GM12878 (cell line): ENCODE measurements around the gene TMC4. TPM values are rescaled to one million over a fixed set of nuclear protein-coding genes. Genes with fewer than 3 reads are reported as not detected.

Experiments used
- CHD1 ChIP-seq: IDR thresholded peaks from 2 replicates; pipeline ENCODE4 v1.6.1; 2012; ENCODE audit warnings: low read depth, low read length, improper control_type of control experiment
- CREB1 ChIP-seq: IDR thresholded peaks from 2 replicates; pipeline ENCODE4 v1.6.1; 2012; ENCODE audit warnings: low read depth, mild to moderate bottlenecking, inconsistent platforms
- CREM ChIP-seq: IDR thresholded peaks from 2 replicates; pipeline ENCODE4 v1.6.1; 2014; ENCODE audit warnings: antibody characterized with exemption, low read depth
- HCFC1 ChIP-seq: fragments of 150-350 bp; IDR thresholded peaks from 2 replicates; pipeline ENCODE4 v1.6.1; 2014; ENCODE audit warnings: low read length
- HDAC2 ChIP-seq: fragments of 200-600 bp; sonication (generic); IDR thresholded peaks from 2 replicates; pipeline ENCODE4 v1.6.1; 2017
- KAT2A ChIP-seq: conservative IDR thresholded peaks from 2 replicates; pipeline ENCODE4 v1.6.1; 2011; ENCODE audit warnings: low read depth, low read length; ENCODE audit not compliant: control insufficient read depth
- KLF5 ChIP-seq: fragments of 450-650 bp; IDR thresholded peaks from 2 replicates; pipeline ENCODE4 v1.6.1; 2014; ENCODE audit warnings: mild to moderate bottlenecking; ENCODE audit not compliant: partially characterized antibody
- MTA2 ChIP-seq: fragments of 450-650 bp; IDR thresholded peaks from 2 replicates; pipeline ENCODE4 v1.6.1; 2016; ENCODE audit warnings: low read depth, mild to moderate bottlenecking, moderate library complexity
- NFYA ChIP-seq: IDR thresholded peaks from 2 replicates; pipeline ENCODE4 v1.6.1; 2011; ENCODE audit warnings: low read depth, mild to moderate bottlenecking, low read length, improper control_type of control experiment, borderline replicate concordance
- RCOR1 ChIP-seq: conservative IDR thresholded peaks from 2 replicates; pipeline ENCODE4 v1.6.1; 2012; ENCODE audit warnings: low read depth, low read length, improper control_type of control experiment
- SMAD5 ChIP-seq: IDR thresholded peaks from 2 replicates; pipeline ENCODE4 v1.6.1; 2016; ENCODE audit warnings: antibody characterized with exemption, low read depth
- SP1 ChIP-seq: IDR thresholded peaks from one replicate; pipeline ENCODE4 v1.6.1; 2011; ENCODE audit warnings: low read depth, low read length
- SREBF2 ChIP-seq: IDR thresholded peaks from 2 replicates; pipeline ENCODE4 v1.6.1; 2012; ENCODE audit warnings: mild to moderate bottlenecking, low read length
- TCF3 ChIP-seq: IDR thresholded peaks from 2 replicates; pipeline ENCODE4 v1.6.1; 2012; ENCODE audit warnings: low read depth, mild to moderate bottlenecking, low read length, borderline replicate concordance; ENCODE audit not compliant: insufficient read depth
- TCF7 ChIP-seq: IDR thresholded peaks from 2 replicates; pipeline ENCODE4 v1.6.1; 2014; ENCODE audit warnings: antibody characterized with exemption, borderline replicate concordance
- WRNIP1 ChIP-seq: IDR thresholded peaks from 2 replicates; pipeline ENCODE4 v1.6.1; 2011; ENCODE audit warnings: low read depth, low read length, improper control_type of control experiment, borderline replicate concordance
- YY1 ChIP-seq: IDR thresholded peaks from 2 replicates; pipeline ENCODE4 v1.6.1; 2011; ENCODE audit warnings: low read depth, mild to moderate bottlenecking, low read length
- ZNF274 ChIP-seq: IDR thresholded peaks from one replicate; pipeline ENCODE4 v1.8.0; 2011; ENCODE audit not compliant: insufficient read length, insufficient read depth
- ZNF384 ChIP-seq: IDR thresholded peaks from 2 replicates; pipeline ENCODE4 v1.6.1; 2012; ENCODE audit warnings: low read depth, mild to moderate bottlenecking, low read length, improper control_type of control experiment, borderline replicate concordance
- ZSCAN29 ChIP-seq: fragments of 450-650 bp; IDR thresholded peaks from 2 replicates; pipeline ENCODE4 v1.6.1; 2017; ENCODE audit warnings: mild to moderate bottlenecking, moderate library complexity
- polyA plus RNA-seq, 11 experiments: library from polyadenylated mRNA; depleted of rRNA in 4 of 11; unstranded in 6 of 11; stranded (reverse) in 5 of 11; fragments of >200 nt; fragmentation: Nextera tagmentation in 4 of 11; fragmentation: Illumina TruSeq in 1 of 11; extraction: Ambion mirVana in 4 of 11; extraction: Trizol in 1 of 11; gene quantifications; 1 replicate in 1 of 11; 2 replicates in 10 of 11; pipeline versions ENCODE4 v1.2.1 to v1.2.3, GENCODE V29; 2011 to 2016; ENCODE audit warnings: inconsistent platforms in 2 of 11, missing spikeins in 2 of 11, low read depth in 1 of 11
- total RNA-seq, 4 experiments: library from RNA; depleted of rRNA in 3 of 4; stranded (reverse); fragments of >200 nt in 3 of 4; fragmentation: Illumina TruSeq in 1 of 4; extraction: Trizol in 1 of 4; gene quantifications; 2 replicates each; pipeline versions ENCODE4 v1.2.1 to v1.2.3, GENCODE V29; 2013 to 2021
- TF ChIP-seq, protein P1 (sequence below): fragments of 450-650 bp; IDR thresholded peaks from 2 replicates; pipeline ENCODE4 v1.6.1; 2017; ENCODE audit warnings: antibody characterized with exemption, mild to moderate bottlenecking, moderate library complexity
- TF ChIP-seq, protein P2 (sequence below): fragments of 450-650 bp; IDR thresholded peaks from 2 replicates; pipeline ENCODE4 v1.6.1; 2016; ENCODE audit warnings: mild to moderate bottlenecking, moderate library complexity, borderline replicate concordance

Gene TMC4
- total and polyA plus RNA-seq, 10 of the 15 experiments (the other 5 are each of a cell fraction or from before 2014, with no cell fraction given), result 0.33 to 0.83 (median 0.74) TPM; not detected in 7

DNA sequence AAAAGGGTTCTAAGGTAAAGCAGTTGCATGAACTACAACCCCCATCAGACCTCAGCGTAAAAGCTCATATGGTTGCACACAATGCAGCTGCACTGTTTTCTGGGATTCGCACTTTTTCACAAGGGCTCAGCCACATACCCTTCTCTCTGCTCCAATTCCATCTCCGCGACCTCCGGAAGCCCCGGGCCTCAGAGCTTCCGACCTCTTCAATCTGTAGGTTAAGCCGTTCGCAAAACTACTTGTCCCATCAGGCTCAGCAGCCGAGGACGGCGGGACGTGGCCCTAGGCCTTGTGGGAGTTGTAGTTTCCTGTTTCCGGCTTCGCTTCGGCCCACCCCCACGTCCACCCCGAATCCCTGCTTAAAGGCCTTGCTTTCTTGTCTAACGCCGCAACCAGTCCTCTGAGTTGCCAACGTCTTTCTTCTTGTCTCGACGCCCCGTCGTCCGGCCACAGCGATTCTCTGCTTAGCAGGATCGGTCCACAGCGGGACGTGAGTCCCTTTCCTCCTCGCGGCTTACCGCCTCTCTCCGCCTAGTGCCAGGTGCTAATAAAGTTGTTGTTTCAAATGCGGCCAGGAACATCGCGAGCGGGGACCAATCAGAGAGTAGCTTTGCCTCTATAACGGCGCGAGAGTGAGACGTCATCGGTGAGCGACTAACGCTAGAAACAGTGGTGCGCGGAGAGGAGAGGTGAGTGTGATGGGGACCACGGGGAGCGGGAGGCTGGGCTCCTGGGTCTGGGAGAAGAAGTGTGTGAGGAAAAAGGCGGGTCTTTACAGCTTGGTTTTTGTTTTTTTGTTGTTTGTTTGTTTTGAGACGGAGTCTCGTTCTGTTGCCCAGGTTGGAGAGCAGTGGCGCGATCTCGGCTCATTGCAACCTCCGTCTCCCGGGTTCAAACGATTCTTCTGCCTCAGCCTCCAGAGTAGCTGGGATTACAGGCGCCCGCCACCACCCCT, 57.6 kb downstream of the TMC4 start, which contains the start of the genes PRPF31 and TFPT (continued):
- TF ChIP-seq RCOR1 (no peak; the same call in 1 of the 2 replicates), MTA2 (peak; percentile 45), CREM (peak; percentile 99), KLF5 (no peak), HDAC2 (peak; percentile 89; the same call in 1 of the 2 replicates), ZNF274 (no peak), ZSCAN29 (no peak), CREB1 (peak; percentile 99), YY1 (peak; percentile 84), TCF7 (no peak; the same call in 1 of the 2 replicates), CHD1 (no peak), KAT2A (no peak), SP1 (peak; percentile 91), SREBF2 (no peak), WRNIP1 (peak; percentile 58; the same call in 1 of the 2 replicates), NFYA (no peak), SMAD5 (peak; percentile 56), TCF3 (no peak), HCFC1 (peak; percentile 91), ZNF384 (peak; percentile 44; the same call in 1 of the 2 replicates)
- TF ChIP-seq, protein P1, sequence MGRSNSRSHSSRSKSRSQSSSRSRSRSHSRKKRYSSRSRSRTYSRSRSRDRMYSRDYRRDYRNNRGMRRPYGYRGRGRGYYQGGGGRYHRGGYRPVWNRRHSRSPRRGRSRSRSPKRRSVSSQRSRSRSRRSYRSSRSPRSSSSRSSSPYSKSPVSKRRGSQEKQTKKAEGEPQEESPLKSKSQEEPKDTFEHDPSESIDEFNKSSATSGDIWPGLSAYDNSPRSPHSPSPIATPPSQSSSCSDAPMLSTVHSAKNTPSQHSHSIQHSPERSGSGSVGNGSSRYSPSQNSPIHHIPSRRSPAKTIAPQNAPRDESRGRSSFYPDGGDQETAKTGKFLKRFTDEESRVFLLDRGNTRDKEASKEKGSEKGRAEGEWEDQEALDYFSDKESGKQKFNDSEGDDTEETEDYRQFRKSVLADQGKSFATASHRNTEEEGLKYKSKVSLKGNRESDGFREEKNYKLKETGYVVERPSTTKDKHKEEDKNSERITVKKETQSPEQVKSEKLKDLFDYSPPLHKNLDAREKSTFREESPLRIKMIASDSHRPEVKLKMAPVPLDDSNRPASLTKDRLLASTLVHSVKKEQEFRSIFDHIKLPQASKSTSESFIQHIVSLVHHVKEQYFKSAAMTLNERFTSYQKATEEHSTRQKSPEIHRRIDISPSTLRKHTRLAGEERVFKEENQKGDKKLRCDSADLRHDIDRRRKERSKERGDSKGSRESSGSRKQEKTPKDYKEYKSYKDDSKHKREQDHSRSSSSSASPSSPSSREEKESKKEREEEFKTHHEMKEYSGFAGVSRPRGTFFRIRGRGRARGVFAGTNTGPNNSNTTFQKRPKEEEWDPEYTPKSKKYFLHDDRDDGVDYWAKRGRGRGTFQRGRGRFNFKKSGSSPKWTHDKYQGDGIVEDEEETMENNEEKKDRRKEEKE, result no peak
- TF ChIP-seq, protein P2, sequence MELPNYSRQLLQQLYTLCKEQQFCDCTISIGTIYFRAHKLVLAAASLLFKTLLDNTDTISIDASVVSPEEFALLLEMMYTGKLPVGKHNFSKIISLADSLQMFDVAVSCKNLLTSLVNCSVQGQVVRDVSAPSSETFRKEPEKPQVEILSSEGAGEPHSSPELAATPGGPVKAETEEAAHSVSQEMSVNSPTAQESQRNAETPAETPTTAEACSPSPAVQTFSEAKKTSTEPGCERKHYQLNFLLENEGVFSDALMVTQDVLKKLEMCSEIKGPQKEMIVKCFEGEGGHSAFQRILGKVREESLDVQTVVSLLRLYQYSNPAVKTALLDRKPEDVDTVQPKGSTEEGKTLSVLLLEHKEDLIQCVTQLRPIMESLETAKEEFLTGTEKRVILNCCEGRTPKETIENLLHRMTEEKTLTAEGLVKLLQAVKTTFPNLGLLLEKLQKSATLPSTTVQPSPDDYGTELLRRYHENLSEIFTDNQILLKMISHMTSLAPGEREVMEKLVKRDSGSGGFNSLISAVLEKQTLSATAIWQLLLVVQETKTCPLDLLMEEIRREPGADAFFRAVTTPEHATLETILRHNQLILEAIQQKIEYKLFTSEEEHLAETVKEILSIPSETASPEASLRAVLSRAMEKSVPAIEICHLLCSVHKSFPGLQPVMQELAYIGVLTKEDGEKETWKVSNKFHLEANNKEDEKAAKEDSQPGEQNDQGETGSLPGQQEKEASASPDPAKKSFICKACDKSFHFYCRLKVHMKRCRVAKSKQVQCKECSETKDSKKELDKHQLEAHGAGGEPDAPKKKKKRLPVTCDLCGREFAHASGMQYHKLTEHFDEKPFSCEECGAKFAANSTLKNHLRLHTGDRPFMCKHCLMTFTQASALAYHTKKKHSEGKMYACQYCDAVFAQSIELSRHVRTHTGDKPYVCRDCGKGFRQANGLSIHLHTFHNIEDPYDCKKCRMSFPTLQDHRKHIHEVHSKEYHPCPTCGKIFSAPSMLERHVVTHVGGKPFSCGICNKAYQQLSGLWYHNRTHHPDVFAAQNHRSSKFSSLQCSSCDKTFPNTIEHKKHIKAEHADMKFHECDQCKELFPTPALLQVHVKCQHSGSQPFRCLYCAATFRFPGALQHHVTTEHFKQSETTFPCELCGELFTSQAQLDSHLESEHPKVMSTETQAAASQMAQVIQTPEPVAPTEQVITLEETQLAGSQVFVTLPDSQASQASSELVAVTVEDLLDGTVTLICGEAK, result peak; percentile 100
